HG03460 (cell line): ENCODE data around the gene SCGB3A2.
"Not testable (repeated sequence)": the region's sequence is repeated elsewhere in the genome, so short reads cannot be mapped to it uniquely, and the experiment has no call there.

Source experiments
- ATAC-seq: cut with Tn5 transposase; IDR thresholded peaks from one replicate; pipeline ENCODE4 v1.9.1; 2021; ENCODE audit not compliant: unreplicated experiment

Gene SCGB3A2

DNA sequence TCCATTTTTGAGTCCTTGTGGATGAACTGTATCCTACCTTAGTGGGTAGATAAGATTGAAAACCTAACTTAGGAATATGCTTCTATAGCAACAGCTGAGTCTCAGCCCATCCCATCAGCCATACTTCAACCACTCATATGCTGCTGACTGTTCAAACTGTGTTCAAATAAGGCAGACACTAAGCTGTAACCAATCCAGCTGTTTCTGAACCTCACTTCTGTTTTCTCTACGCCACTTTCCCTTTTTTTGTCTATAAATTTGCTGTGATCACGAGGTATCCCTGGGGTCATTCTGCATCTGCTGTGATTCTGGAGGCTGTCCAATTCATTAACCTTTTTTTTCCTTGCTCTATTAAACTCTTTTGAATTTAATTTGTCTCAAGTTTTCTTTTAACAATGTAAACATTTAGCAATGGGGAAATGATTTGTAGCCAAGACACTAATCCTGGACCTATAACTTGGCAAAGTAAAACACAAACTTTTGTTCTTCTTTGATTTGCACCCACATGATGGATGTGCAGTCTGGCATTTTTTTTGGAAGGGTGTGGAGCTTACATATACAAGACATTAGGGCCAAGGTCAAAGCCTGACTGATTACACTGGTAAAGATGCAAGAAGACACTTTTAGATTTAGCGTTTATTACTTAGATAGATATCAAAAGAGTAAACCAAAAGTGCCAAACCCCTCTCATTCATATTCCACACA, 14.9 kb upstream of the SCGB3A2 start:
- no peak for ATAC-seq

DNA sequence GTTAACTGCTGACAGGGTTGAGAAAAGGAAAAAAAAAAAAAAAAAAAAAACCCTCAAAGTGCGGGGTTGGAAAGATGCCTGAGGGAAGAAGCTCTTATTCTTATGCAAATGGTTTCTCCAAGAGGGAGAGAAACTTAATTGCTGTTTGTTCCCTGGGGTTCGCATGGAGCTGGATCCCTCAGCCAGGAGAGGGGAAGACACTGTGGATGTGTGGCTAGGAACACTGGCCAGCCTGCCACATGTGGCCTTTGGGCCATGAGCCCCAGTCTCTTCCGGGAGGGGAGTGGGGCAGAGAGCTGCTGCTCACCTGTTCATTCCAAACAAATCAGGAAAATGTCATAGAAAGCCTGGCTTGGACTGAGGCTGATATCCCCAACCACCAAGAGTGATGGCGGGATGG, 9.4 kb upstream of the SCGB3A2 start:
- ATAC-seq = no peak

DNA sequence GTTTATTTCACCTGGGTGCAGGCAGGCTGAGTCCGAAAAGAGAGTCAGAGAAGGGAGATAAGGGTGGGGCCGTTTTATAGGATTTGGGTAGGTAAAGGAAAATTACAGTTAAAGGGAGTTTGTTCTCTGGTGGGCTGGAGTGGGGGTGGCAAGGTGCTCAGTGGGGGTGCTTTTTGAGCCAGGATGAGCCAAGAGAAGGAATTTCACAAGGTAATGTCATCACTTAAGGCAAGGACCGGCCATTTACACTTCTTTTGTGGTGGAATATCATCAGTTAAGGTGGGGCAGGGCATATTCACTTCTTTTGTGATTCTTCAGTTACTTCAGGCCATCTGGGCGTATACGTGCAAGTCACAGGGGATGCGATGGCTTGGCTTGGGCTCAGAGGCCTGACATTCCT, 8.6 kb upstream of the SCGB3A2 start:
- not testable (repeated sequence) for ATAC-seq

DNA sequence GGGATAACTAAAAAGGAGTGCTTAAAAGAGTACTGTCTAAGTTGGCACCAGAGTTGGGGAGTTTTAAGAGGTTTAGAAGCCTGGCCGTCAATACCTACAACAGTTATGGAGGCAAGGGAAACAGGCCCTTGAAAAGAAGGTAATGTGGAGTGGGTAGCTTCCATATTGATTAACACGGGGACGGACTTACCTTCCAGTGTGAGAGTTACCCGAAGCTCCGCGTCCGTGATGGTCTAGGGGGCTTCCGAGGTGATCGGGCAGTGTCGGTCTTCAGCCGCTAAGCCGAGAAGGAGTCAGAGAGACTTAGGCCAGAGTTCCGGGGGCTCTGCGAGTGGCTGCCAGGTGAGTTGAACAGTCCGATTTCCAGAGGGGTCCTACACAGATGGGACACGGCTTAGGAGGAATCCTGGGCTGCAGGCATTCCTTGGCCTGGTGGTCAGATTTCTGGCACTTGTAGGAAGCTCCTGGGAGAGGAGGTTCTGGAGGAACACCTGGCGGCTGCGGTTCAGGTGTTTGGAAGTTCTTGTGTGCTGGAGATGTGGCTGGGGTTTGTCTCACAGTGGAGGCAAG, 6.4 kb upstream of the SCGB3A2 start:
- ATAC-seq = not testable (repeated sequence)

DNA sequence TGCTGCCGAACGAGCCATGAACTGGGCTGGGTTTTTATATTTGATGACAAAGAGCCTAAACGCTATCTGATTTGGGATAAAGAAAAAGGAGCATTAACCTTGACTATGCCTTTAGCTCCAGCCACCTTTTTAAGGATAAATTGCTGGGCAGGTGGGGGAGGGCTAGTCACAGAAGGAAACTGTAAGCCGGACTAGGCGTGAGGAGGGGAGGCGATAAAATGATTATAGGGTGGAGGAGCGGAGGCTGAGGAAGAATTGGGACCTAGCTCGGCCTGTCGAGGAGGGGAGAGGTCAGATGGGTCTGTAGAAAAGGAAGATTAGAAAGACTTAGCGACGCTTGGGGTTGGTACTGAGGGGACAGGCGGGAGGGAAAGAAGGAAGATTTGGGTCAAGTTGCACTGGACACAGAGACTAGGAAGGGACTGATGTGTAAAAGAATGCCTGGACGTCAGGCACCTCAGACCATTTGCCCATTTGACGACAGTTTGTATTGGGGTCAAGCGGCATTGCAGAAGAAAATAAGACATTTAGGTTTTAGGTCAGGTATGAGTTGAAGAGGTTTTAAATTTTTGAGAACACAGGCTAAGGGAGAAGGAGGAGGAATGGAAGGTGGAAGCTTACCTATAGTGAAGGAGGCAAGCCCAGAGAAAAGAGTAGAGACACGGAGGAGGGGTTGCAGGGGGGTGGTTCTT, 5.6 kb upstream of the SCGB3A2 start:
- not testable (repeated sequence) for ATAC-seq

DNA sequence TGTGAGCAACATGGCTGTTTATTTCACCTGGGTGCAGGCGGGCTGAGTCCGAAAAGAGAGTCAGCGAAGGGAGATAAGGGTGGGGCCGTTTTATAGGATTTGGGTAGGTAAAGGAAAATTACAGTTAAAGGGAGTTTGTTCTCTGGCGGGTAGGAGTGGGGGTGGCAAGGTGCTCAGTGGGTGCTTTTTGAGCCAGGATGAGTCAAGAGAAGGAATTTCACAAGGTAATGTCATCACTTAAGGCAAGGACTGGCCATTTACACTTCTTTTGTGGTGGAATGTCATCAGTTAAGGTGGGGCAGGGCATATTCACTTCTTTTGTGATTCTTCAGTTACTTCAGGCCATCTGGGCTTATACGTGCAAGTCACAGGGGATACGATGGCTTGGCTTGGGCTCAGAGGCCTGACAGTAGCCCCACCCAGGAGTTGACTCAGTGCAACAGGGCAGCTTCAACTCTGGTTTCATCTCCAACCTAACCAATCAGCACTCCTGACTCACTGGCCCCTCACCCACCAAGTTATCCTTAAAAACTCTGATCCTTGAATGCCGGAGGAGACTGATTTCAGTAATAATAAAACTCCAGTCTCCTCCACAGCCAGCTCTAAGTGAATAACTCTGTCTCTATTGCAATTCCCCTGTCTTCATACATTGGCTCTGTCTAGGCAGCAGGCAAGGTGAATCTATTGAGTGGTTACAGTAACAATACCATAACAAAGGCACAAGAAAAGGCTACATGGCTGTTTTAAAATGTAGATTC, 4.2 kb upstream of the SCGB3A2 start:
- ATAC-seq = not testable (repeated sequence)

DNA sequence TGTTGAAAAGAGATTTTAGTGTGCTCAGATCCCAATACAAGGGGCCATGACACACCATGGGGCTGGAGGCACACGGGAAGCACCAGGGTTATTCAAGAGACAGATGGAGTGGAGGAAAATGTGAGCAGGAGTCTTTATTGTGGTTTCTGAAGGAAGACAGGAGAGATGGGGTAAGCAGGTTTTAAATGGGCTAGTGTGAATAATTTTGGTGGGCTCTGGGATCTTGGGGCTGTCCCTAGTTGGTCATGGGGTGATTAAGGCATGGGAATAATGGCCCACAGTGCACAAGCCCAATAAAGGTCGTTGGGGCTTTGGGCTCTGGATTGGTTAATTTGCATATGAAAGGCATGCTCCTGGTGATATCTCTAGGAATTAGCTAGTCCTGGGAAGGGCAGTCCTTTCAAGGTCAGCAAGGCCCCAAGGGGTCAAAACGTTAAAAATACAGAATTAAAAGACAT, 3.6 kb upstream of the SCGB3A2 start:
- no peak for ATAC-seq

DNA sequence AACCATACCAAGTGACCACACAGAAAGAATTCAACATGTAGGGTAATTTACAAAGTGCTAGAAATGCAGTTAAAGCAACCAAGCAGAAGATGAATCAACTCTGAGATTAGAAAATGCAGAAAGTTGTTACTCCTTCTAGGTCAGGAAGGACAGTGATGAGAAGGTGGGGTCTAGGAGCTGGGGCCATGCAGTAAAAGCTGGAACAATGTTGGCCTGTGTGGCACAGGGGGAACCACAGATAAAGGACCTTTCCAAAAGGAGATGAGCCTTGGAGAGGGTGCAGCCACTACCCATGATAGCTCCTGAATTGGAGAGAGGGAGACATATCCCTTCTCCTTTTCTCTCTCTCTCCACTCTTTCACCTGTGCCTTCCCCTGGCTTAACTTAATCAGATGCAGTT, 2.4 kb upstream of the SCGB3A2 start:
- no peak for ATAC-seq

DNA sequence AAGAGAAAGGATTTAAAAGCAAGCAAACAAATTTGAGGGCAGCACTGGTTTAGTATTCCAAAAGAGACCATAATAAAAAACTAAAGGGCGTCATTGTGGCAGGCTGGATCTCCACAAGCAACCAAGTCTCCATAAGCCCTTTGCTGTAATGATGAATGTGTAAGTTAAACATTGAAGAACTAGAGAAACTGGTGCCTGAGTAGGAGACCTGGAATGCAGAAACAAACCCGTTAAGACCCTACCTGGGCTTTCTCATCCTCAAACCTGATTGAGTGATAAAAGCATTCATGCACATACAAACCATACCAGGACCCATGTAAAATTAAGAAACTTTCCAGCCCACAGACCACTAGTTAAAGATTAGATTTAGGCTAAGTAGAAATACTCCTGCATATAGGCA, 1.9 kb upstream of the SCGB3A2 start:
- ATAC-seq = no peak

DNA sequence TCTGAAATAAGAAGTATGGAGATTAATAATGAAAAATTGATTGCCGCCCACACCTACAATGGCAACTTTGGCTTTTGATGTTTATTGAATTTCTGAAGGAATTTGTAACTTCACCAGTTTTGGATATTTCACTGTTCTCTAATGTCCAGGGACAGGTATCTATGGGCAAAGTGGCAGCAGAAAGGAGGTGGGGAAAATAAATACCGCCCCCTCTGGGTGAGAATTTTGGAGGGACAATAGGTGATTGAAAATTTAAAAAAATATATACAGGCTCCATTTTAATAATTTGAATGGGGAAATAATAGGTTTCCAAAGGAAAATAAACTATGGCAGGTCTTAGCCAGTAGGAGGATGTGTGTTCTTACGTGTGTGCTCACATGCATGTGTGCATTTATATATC, 1.3 kb downstream of the SCGB3A2 start:
- no peak for ATAC-seq

DNA sequence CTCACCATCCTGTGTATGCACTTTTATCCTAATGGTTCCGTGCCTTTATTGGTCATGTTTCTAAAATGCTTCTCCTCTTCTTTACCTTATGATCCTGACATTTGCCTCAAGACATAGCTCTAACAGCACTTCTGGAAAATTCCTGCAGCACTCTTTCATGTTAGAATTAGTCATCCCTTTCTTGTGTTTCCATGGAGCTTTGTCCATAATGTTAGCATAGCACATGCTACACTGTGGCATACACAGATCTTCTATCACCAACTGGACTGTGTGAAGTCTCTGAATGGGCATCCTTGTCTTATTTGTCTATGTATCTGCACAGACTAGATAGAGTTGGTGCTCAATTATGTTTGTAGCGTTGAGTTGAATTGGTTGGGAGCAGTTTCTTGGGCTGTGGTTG, 2.0 kb downstream of the SCGB3A2 start:
- ATAC-seq = no peak

DNA sequence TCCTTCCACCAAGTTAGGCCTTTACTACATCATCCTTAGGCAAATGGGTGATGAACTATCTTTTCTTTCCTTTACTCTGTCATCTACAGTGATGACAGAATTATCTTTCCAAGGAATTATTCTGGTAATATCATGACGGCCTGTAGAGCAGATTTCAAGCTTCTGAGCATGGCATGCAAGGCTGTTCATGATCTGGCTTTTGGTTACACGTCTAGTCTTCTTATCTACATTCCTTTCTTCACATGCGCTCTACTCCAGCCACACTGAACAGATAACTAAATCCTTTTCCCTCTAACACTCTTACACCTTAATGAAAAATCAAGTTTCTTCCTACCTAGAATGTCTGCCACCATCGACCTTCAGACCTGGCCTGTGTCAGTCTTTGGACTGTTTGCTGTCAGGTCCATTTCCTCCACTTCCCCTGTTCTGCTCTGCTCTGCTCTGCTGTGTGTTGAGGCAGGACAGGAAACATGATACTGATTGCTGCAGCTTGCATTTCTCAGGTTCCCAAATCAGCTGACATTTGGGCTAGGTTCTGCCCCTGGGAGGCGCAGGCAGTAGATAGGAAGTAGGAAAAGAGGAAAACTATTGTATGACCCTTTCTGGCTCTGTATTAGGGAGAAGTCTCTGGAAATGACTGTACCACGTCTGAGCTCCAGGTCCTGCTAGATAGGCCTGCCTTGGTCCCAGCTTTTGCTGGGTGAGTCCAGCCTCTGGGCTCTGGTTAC, 4.2 kb downstream of the SCGB3A2 start:
- ATAC-seq = no peak

DNA sequence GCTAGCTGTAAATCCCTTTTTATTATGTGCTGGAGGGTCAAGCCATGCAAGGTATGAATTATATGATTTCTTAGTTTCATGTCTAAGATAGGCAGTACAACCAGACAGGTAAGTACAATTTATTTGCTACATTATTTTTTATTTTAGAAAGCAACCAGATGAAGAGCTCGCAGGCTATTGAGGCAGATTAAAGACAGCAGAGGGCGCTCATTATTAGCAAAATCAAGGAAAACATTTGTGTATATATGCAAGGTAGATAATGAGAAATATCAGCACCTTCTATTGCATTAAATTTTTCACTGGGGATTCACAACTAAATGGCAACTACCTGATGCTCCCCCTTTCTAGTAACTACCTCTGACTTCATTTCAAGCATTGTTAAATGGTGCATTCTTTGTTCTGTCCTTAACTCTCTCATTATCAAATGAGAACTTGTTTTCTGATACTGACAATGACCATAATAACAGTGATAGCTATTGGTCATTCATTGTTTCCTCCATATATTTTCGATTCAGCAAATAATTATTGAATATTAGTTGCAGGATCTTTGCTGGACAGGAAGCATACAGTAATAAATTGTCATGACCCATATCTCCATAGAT, 8.6 kb downstream of the SCGB3A2 start:
- no peak for ATAC-seq

DNA sequence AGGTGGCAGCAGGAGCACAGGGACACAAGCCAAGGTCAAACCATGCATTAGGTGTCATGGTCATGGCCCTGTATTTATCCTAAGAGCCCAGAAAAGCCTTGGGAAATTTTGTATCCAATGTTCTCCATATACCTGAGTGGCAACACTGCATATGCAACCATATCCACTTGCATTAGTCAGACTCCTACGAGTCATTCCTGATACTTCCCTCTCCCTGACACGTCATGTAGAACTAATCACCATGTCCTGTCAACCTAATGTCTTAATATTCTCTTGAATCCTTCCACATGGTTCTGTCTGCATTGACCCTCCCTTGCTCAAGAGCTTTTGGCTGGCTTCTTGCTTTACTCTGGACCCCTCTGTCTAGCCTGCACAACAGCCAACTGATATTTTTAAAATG, 9.4 kb downstream of the SCGB3A2 start:
- no peak for ATAC-seq

DNA sequence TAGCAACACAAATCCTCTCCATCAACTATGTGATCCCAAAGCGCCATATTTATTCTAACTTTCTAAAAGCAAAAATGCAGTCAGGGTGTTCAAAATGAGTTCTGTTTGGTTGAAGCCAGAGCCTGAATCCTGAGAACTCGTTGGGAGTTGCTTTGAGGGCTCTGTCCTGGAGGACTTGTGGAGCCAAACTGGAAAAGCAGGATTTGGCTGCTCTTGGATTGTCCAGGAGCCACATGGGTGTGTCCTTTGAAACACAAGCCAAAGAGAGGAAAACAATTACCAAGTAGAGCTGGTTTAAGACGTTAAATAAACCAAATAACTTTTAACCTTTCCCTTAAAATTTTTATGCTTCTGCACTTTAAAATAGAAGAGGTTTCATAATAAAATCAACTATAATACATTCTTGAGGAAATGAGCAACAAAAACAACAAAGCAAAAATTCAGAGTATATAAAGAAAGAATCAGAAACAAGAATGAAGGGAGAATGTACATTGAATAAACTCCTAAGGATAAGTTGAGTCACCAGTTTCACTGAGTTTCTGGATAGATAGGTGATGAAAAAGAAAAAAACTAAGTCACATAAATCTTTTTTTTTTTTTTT, 14.3 kb downstream of the SCGB3A2 start:
- ATAC-seq = no peak

DNA sequence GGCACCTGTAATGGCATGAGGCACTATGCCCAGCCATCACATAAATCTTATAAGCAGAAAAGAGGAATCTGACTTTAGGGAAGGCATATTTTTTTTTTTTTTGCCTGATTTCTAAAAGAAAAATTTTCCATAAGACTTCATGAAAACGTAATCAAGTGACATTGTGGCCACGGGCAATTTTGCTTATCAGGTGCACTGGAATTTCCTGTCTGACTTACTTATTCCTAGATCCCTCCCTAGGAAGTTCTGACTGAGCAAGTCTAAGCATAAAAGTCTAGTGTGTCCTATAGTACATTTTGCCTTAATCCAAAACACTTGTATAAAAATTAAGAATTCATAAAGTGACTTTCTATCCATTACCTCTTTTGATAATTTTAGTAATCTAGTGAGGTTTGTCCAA, 15.3 kb downstream of the SCGB3A2 start:
- ATAC-seq = no peak

DNA sequence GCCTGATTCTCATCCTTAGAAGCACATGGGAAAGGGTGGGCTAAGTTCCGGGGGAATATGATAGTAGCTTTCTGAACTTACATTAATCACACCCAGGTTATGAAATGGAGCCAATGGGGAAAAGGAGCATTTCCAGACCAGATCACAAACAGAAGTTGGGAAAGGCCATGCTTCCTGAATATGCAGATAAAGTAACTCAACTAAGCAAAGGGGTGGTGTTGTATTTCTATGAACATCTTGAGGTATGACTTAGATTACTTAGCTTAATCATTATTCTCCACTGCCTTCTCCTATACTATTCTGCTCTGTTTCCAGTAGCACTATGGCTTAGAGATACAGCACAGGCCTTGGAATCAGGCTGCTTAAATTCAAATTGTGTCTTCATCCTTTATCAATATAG, 17.4 kb downstream of the SCGB3A2 start:
- ATAC-seq = no peak

DNA sequence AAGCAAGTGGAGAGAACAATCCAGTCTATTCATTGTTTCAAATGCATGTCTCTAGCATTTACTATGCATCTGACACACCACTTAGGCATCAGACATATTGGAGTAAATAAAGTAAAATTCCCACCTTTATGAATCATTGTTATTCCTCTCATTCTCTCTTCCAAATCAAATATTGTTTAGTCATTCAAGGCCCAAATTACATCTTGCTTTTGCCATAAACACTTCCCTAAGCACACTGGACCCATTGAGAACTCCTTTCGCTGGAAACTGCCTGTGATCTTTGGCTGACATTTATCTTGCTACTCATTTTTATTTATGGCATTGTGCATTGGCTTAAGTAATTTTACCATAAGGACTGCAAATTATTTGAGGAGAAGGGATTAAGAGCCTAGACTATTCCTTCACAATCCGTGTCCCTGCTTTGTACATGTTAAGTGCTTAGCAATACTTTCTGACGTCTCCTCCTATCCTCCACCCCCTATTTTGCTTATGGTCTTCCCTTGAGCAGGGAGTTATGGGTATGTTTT, 20.4 kb downstream of the SCGB3A2 start:
- no peak for ATAC-seq

DNA sequence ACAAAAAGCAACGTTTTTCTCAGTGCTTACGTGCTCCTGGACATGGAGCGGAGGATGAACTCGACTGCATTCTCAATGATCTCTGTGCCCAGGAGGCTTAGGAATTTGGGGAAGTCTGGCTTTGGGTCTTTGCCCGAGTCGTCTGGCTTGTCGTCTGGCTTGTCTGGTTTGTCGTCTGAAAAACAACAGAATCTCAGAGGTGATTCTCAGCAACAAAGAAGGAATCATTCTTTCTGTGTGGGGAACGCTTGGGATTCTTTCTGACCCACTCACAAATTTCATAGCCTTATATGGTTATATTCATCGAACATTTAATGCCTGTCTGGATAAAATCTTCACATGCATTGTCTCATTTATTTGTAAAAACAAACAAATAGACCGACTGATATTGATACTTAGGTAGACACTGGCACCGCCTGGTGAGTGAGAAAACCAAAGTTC, 23.1 kb downstream of the SCGB3A2 start:
- no peak for ATAC-seq

DNA sequence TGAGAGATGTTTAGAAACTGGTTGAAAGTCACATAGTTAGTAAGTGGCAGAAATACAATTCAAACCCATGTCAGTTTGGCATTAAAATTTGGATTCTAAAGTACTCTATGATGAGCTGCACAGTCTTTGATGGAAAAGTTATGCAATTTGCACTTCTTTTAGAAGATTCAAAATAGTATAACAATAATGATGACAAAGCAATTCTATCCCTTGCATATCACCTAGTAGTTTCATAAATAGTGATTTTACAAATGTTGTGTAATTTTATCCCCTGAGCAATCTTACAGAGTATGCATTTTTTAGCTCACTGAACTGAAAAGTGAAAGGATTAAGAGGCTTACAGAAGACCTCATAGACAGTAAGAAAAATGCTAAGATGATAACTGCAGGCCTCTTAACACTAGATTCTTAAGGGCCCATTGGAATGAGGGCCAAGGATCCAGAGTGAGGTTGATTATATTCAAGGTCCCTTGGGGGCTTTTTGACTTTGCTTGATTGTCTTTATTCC, 24.2 kb downstream of the SCGB3A2 start:
- no peak for ATAC-seq
